Measurements from ENCODE around the gene LUM.

The LUM gene

GRCh38 chr12:91109148-91109564 is 2.1 kb downstream of the LUM start:
- H3K4me3 ChIP-seq (ENCODE audit: low read depth in 1 of 2, low read length in 2 of 2), result peak overlapping the region; percentile 31 to 36
- no peaks in the 10 kb centered on the region for H3K9me3 ChIP-seq (ENCODE audit: control insufficient read depth in 1 of 2, low read length in 2 of 2)
- peaks cover 0 to 6% of the 10 kb centered on the region in 2 donors for H3K4me1 ChIP-seq (ENCODE audit: control insufficient read depth in 1 of 2, insufficient read depth in 2 of 2, low read length in 2 of 2)
- peak overlapping the region; percentile 36 for H3K27ac ChIP-seq (ENCODE audit: low read length)
- H3K27me3 ChIP-seq (ENCODE audit: low read depth, low read length), result no peaks in the 10 kb centered on the region
- H3K36me3 ChIP-seq (ENCODE audit: control insufficient read depth in 1 of 2, insufficient read depth in 2 of 2, low read length in 2 of 2), result no peaks in the 10 kb centered on the region

GRCh38 chr12:91108196-91108755 is 3.0 kb downstream of the LUM start:
- H3K36me3 ChIP-seq (ENCODE audit: control insufficient read depth in 1 of 2, insufficient read depth in 2 of 2, low read length in 2 of 2), result no peaks in the 10 kb centered on the region
- no peaks in the 10 kb centered on the region for H3K9me3 ChIP-seq (ENCODE audit: control insufficient read depth in 1 of 2, low read length in 2 of 2)
- H3K4me1 ChIP-seq (ENCODE audit: control insufficient read depth in 1 of 2, insufficient read depth in 2 of 2, low read length in 2 of 2), result peaks cover 0 to 6% of the 10 kb centered on the region in 2 donors
- H3K27ac ChIP-seq (ENCODE audit: low read length), result no peak overlapping the region
- H3K4me3 ChIP-seq (ENCODE audit: low read depth in 1 of 2, low read length in 2 of 2), result peak overlapping the region in 1 of 2 donors; percentile 15
- no peaks in the 10 kb centered on the region for H3K27me3 ChIP-seq (ENCODE audit: low read depth, low read length)

- no peaks in the 10 kb centered on the region for H3K27me3 ChIP-seq (ENCODE audit: low read depth, low read length)
- H3K36me3 ChIP-seq (ENCODE audit: control insufficient read depth in 1 of 2, insufficient read depth in 2 of 2, low read length in 2 of 2), result no peaks in the 10 kb centered on the region
- no peak overlapping the region for H3K4me3 ChIP-seq (ENCODE audit: low read depth in 1 of 2, low read length in 2 of 2)
- H3K27ac ChIP-seq (ENCODE audit: low read length), result no peak overlapping the region
- H3K9me3 ChIP-seq (ENCODE audit: control insufficient read depth in 1 of 2, low read length in 2 of 2), result no peaks in the 10 kb centered on the region
- H3K4me1 ChIP-seq (ENCODE audit: control insufficient read depth in 1 of 2, insufficient read depth in 2 of 2, low read length in 2 of 2), result peaks cover 0 to 3% of the 10 kb centered on the region in 2 donors
Measured at GRCh38 chr12:91106283-91106682, 5.0 kb downstream of the LUM start.

- H3K27me3 ChIP-seq (ENCODE audit: low read depth, low read length), result no peaks in the 10 kb centered on the region
- peak overlapping the region; percentile 17 for H3K27ac ChIP-seq (ENCODE audit: low read length)
- H3K4me3 ChIP-seq (ENCODE audit: low read depth in 1 of 2, low read length in 2 of 2), result no peak overlapping the region
- no peaks in the 10 kb centered on the region for H3K36me3 ChIP-seq (ENCODE audit: control insufficient read depth in 1 of 2, insufficient read depth in 2 of 2, low read length in 2 of 2)
- H3K4me1 ChIP-seq (ENCODE audit: control insufficient read depth in 1 of 2, insufficient read depth in 2 of 2, low read length in 2 of 2), result no peaks in the 10 kb centered on the region
- no peaks in the 10 kb centered on the region for H3K9me3 ChIP-seq (ENCODE audit: control insufficient read depth in 1 of 2, low read length in 2 of 2)
Measured at GRCh38 chr12:91105807-91106206, 5.5 kb downstream of the LUM start.

GRCh38 chr12:91104812-91105466 is 6.4 kb downstream of the LUM start:
- no peaks in the 10 kb centered on the region for H3K4me1 ChIP-seq (ENCODE audit: control insufficient read depth in 1 of 2, insufficient read depth in 2 of 2, low read length in 2 of 2)
- peak overlapping the region; percentile 17 for H3K27ac ChIP-seq (ENCODE audit: low read length)
- H3K36me3 ChIP-seq (ENCODE audit: control insufficient read depth in 1 of 2, insufficient read depth in 2 of 2, low read length in 2 of 2), result no peaks in the 10 kb centered on the region
- no peaks in the 10 kb centered on the region for H3K27me3 ChIP-seq (ENCODE audit: low read depth, low read length)
- H3K4me3 ChIP-seq (ENCODE audit: low read depth in 1 of 2, low read length in 2 of 2), result peak overlapping the region; percentile 0 to 22
- H3K9me3 ChIP-seq (ENCODE audit: control insufficient read depth in 1 of 2, low read length in 2 of 2), result no peaks in the 10 kb centered on the region

GRCh38 chr12:91103624-91104023 is 7.7 kb downstream of the LUM start:
- H3K27me3 ChIP-seq (ENCODE audit: low read depth, low read length), result no peaks in the 10 kb centered on the region
- no peaks in the 10 kb centered on the region for H3K36me3 ChIP-seq (ENCODE audit: control insufficient read depth in 1 of 2, insufficient read depth in 2 of 2, low read length in 2 of 2)
- no peaks in the 10 kb centered on the region for H3K4me1 ChIP-seq (ENCODE audit: control insufficient read depth in 1 of 2, insufficient read depth in 2 of 2, low read length in 2 of 2)
- H3K9me3 ChIP-seq (ENCODE audit: control insufficient read depth in 1 of 2, low read length in 2 of 2), result no peaks in the 10 kb centered on the region
- no peak overlapping the region for H3K27ac ChIP-seq (ENCODE audit: low read length)
- H3K4me3 ChIP-seq (ENCODE audit: low read depth in 1 of 2, low read length in 2 of 2), result no peak overlapping the region

GRCh38 chr12:91103101-91103500 is 8.2 kb downstream of the LUM start:
- no peak overlapping the region for H3K4me3 ChIP-seq (ENCODE audit: low read depth in 1 of 2, low read length in 2 of 2)
- no peaks in the 10 kb centered on the region for H3K36me3 ChIP-seq (ENCODE audit: control insufficient read depth in 1 of 2, insufficient read depth in 2 of 2, low read length in 2 of 2)
- H3K4me1 ChIP-seq (ENCODE audit: control insufficient read depth in 1 of 2, insufficient read depth in 2 of 2, low read length in 2 of 2), result no peaks in the 10 kb centered on the region
- no peaks in the 10 kb centered on the region for H3K27me3 ChIP-seq (ENCODE audit: low read depth, low read length)
- H3K9me3 ChIP-seq (ENCODE audit: control insufficient read depth in 1 of 2, low read length in 2 of 2), result no peaks in the 10 kb centered on the region
- no peak overlapping the region for H3K27ac ChIP-seq (ENCODE audit: low read length)

- Histone ChIP-seq H3K9me3 (ENCODE audit: control insufficient read depth in 1 of 2, low read length in 2 of 2) (no peaks in the 10 kb centered on the region), H3K4me3 (ENCODE audit: low read depth in 1 of 2, low read length in 2 of 2) (no peak overlapping the region), H3K27me3 (ENCODE audit: low read depth, low read length) (no peaks in the 10 kb centered on the region), H3K36me3 (ENCODE audit: control insufficient read depth in 1 of 2, insufficient read depth in 2 of 2, low read length in 2 of 2) (no peaks in the 10 kb centered on the region), H3K4me1 (ENCODE audit: control insufficient read depth in 1 of 2, insufficient read depth in 2 of 2, low read length in 2 of 2) (no peaks in the 10 kb centered on the region), H3K27ac (ENCODE audit: low read length) (no peak overlapping the region)
Measured at GRCh38 chr12:91100906-91101305, 10.4 kb downstream of the LUM start.

- H3K27ac ChIP-seq (ENCODE audit: low read length), result no peak overlapping the region
- H3K27me3 ChIP-seq (ENCODE audit: low read depth, low read length), result no peaks in the 10 kb centered on the region
- no peak overlapping the region for H3K4me3 ChIP-seq (ENCODE audit: low read depth in 1 of 2, low read length in 2 of 2)
- H3K36me3 ChIP-seq (ENCODE audit: control insufficient read depth in 1 of 2, insufficient read depth in 2 of 2, low read length in 2 of 2), result no peaks in the 10 kb centered on the region
- no peaks in the 10 kb centered on the region for H3K9me3 ChIP-seq (ENCODE audit: control insufficient read depth in 1 of 2, low read length in 2 of 2)
- H3K4me1 ChIP-seq (ENCODE audit: control insufficient read depth in 1 of 2, insufficient read depth in 2 of 2, low read length in 2 of 2), result no peaks in the 10 kb centered on the region
Measured at GRCh38 chr12:91099836-91100235, 11.5 kb downstream of the LUM start.

GRCh38 chr12:91099341-91099740 is 12.0 kb downstream of the LUM start:
- Histone ChIP-seq H3K27me3 (ENCODE audit: low read depth, low read length) (no peaks in the 10 kb centered on the region), H3K9me3 (ENCODE audit: control insufficient read depth in 1 of 2, low read length in 2 of 2) (no peaks in the 10 kb centered on the region), H3K27ac (ENCODE audit: low read length) (peak overlapping the region; percentile 48), H3K4me3 (ENCODE audit: low read depth in 1 of 2, low read length in 2 of 2) (no peak overlapping the region), H3K36me3 (ENCODE audit: control insufficient read depth in 1 of 2, insufficient read depth in 2 of 2, low read length in 2 of 2) (no peaks in the 10 kb centered on the region), H3K4me1 (ENCODE audit: control insufficient read depth in 1 of 2, insufficient read depth in 2 of 2, low read length in 2 of 2) (no peaks in the 10 kb centered on the region)

GRCh38 chr12:91098941-91099340 is 12.4 kb downstream of the LUM start:
- H3K27me3 ChIP-seq (ENCODE audit: low read depth, low read length), result no peaks in the 10 kb centered on the region
- H3K9me3 ChIP-seq (ENCODE audit: control insufficient read depth in 1 of 2, low read length in 2 of 2), result no peaks in the 10 kb centered on the region
- H3K27ac ChIP-seq (ENCODE audit: low read length), result peak overlapping the region; percentile 48
- H3K4me1 ChIP-seq (ENCODE audit: control insufficient read depth in 1 of 2, insufficient read depth in 2 of 2, low read length in 2 of 2), result no peaks in the 10 kb centered on the region
- H3K36me3 ChIP-seq (ENCODE audit: control insufficient read depth in 1 of 2, insufficient read depth in 2 of 2, low read length in 2 of 2), result no peaks in the 10 kb centered on the region
- H3K4me3 ChIP-seq (ENCODE audit: low read depth in 1 of 2, low read length in 2 of 2), result no peak overlapping the region

- no peak overlapping the region for H3K27ac ChIP-seq (ENCODE audit: low read length)
- H3K36me3 ChIP-seq (ENCODE audit: control insufficient read depth in 1 of 2, insufficient read depth in 2 of 2, low read length in 2 of 2), result no peaks in the 10 kb centered on the region
- no peak overlapping the region for H3K4me3 ChIP-seq (ENCODE audit: low read depth in 1 of 2, low read length in 2 of 2)
- H3K27me3 ChIP-seq (ENCODE audit: low read depth, low read length), result no peaks in the 10 kb centered on the region
- H3K9me3 ChIP-seq (ENCODE audit: control insufficient read depth in 1 of 2, low read length in 2 of 2), result no peaks in the 10 kb centered on the region
- H3K4me1 ChIP-seq (ENCODE audit: control insufficient read depth in 1 of 2, insufficient read depth in 2 of 2, low read length in 2 of 2), result no peaks in the 10 kb centered on the region
Measured at GRCh38 chr12:91098461-91098860, 12.8 kb downstream of the LUM start.

Data from muscle layer of duodenum (tissue), 2 donors.